ENCODE measurements around the gene SEMA4B.
"Not testable (repeated sequence)": the region's sequence is repeated elsewhere in the genome, so short reads cannot be mapped to it uniquely, and the experiment has no call there.

SEMA4B gene

GRCh38 chr15:90184119-90184785 lies 16.9 kb upstream of the SEMA4B start:
- DNase-seq, result no peak

DNA sequence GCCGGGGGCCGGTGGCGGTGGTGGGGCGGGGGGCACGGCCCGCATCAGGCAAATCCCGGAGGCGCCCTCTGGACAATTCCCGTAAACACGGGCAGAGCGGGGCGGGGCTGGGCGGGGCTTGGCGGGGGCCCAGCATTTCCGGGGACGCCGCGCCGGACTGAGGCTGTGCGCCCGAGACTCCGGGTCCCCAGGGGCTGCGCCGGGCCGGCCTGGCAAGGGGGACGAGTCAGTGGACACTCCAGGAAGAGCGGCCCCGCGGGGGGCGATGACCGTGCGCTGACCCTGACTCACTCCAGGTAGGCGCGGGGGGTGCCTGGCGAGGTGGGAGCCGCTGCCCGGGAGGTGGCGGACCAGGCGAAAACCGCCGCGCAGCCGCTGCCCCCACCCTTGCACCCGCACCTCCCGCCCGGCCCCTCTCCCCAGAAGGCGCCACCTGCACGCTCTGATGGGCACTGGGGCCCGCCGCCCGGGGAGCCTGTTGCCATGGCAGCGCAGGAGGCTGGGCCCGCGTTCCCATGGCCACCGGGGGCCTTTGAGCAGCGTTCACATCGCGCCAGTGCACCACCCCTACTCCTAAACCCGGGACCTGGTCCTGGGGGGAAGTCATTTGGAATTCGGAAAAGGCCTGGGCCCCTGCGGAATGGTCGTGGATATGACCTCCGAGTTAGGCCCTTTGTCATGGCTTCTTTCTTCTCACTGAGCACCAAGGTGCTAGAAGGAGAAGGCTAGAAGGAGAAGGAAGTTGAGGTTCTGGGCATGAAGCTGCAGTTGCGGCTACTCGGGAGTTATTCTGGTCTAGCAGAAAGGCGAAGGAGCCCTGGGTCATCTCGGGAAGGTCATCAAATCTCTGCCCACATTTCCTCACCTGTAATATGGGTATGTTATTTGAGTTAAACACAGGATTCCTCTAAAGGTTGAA lies 16.1 kb upstream of the SEMA4B start:
- no peak for DNase-seq

GRCh38 chr15:90187257-90187868 lies 13.8 kb upstream of the SEMA4B start:
- no peak for DNase-seq

DNA sequence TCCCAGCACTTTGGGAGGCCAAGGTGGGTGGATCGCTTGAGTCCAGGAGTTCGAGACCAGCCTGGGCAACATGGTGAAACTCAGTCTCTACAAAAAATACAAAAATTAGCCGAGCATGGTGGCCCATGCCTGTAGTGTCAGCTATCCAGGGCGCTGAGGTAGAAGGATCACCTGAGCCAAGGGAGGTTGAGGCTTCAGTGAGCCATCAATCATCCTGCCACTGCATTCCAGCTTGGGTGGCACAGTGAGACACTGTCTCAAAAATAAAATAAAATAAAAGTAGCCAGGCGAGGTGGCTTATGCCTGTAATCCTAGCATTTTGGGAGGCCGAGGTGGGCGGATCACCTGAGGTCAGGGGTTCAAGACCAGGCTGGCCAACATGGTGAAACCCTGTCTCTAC lies 13.1 kb upstream of the SEMA4B start:
- not testable (repeated sequence) for DNase-seq

DNA sequence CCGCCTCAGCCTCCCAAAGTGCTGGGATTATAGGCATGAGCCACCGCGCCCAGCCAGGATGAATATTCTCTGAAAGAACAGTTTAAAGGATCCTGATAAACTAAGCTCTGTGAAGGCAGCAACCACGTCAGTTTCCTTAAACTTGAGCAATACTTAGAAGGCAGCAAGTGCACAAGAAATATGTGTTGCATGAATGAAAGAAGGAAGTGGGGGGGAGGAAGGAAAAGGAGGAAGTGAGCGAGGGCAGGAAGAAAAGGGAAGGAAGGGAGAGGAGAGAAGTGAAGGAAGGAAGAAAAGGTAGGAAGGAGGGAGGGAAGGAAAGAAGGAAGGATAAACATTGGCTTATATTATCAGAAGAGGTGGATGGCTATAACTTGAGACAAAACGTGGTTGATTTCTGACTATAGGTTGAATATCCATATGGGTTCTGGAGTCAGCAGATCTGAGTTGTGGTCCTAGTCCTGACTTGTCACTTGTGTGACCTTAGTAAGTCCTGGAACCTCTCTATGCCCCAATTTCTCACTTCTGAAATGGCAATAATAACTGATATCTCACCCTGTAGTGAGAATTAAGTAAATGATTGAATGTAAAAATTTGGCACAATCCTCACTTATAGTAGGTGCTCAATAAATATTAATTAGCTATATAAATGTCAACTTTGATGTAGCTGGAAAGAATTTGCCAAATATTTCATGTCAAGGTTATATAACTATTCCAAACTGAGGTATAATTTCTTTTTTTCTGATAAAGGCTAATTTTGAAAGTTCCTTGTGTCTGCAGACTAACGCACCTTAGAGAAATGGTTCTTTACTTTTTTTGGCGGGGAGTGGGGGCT lies 12.0 kb upstream of the SEMA4B start:
- DNase-seq, result no peak

DNA sequence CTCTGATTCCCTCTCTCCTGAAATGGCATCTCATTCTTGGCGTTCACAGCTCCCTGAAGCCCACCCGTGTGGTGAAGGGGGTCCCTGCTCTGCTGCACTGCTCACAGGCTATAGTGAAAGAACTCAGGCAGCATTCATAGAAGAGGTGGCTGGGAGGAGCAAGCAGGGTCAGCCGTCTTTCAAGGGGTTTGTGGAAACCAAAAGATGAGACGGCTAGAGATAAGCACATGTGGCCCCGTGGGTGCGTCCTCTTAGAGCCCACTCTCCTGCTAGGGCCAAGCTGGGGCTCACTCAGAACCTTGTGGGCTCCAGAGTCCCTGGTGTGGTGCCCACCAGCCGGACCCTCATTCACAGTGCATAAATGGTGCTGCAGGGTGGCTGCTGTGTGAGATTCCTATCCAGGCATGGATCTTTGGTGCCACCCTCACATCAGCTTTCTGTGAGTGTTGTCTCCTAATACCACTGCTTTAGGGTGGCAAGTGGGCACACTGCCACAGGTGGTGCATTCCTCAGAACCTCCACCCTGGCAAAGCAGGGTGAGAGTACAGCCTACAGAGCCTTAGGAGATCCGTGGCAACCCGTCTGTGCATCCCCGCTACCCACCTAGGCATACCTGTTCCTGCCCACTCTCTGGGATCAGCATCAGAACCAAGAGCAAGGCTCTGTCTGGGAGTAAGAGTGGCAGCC lies 11.2 kb upstream of the SEMA4B start:
- no peak for DNase-seq

GRCh38 chr15:90190606-90191343 lies 10.4 kb upstream of the SEMA4B start:
- DNase-seq, result no peak

DNA sequence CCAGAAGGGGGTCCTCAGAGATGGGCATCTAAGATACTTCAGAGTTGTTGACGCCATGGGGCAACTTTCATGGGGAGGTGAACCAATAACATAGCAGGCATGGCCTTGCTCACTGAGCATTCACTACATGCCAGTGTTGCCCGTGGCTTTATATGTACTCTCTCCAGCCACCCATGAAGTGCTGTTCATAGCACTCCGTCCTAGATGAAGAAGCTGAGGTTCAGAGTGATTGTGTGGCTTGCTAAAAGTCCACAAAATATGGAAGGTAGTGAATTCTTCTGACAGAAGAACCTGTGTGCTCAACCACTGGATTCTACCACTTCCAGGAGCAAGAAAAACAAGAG lies 9.8 kb upstream of the SEMA4B start:
- no peak for DNase-seq

DNA sequence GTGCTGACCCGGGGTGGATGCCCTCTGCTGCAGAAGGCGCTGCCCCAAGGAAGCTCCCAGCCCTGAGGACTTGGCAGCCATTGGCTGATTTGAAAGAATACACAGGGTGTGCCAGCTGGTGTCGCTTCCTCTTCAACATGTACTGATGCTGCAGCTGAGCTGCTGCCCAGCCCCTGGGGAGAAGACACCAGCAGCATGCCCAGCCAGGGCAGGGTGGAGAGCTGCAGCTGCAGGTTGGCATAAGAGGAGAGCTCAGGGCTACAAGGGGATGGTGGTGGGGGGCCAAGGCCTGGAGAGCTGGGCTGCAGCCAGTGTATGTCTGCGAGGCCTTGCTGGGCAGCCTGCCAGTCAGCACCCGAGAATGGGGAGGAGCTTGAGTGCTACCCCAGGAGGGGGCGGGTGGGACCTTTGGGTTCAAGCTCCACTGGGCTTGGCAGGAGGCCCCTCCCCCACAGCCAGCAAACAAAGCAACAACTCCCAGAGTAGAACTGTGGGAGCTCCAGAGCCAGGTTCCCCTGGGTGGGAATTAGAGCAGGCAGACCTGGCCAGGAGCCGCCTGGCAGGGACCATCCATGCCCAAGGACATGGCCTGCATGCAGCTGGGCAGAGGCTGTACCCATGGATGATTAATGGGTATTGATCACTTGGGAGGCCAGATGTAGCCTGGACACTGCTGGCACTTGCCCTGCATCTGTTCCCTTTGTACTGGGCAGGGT lies 9.2 kb upstream of the SEMA4B start:
- DNase-seq, result no peak

DNA sequence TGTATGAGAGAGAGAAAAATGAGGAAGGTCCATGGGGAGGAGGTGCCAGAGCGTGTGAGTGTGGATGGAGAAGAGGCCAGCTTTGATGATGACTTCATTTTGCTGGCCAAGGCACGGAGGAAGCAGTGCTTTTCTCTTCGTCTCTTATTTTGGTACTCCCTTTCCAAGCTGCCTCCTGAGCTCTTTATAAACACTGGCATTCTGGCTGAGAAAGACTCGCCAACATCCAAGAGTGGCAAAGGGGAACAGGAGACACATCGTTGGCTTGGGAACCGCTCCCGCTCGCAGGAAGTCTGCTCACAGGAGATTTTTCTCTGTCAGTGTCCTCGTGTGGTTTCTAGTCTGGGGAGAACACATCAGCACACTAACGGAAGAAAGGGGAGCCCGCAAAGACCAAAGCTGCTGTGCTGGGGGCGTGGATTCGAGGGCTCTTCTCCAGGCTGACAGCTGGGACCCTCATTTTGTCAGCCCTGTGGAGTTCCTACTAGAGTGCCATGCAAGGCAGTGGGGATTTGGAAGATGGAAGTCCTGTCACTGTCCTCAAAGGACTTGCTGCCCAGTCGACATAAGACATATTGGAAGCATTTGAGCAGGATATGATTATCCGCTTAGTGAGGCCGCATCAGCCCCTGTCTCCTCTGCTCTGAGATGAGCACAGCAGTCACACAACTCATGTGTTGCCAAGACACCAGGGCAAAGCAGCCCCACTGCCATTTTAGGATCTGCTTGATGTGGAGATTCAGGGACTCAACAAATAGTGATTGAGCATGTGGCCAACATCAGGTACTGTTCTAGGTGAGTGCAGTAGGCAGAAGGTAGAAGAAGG lies 8.0 kb upstream of the SEMA4B start:
- DNase-seq, result no peak

- no peak for DNase-seq
Observed at GRCh38 chr15:90194655-90195054, 6.5 kb upstream of the SEMA4B start.

GRCh38 chr15:90200534-90201129 lies 498 bp upstream of the SEMA4B start:
- no peak for DNase-seq

GRCh38 chr15:90201944-90202375 lies 830 bp downstream of the SEMA4B start:
- DNase-seq, result no peak

GRCh38 chr15:90202929-90203328 lies 1.8 kb downstream of the SEMA4B start:
- no peak for DNase-seq

DNA sequence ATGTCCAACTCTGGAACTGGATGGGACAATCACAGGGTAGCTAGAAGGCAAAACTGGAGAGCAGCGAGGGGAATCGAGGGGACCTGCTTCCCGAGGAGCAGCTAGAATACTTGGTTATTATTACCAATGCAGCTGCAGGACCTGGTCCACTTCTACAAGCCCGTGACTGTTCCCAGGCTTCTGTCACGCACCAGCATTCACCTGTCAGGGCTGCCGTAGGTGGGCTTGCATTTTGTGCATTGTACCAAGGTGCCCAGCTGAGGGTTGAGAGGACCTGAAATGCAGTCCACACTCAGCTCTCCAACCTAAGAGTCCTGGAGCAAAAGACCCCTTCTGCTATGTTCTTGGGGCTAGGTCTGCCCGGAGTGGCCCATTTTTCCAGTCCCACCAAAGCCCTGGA lies 2.3 kb downstream of the SEMA4B start:
- DNase-seq, result no peak

DNA sequence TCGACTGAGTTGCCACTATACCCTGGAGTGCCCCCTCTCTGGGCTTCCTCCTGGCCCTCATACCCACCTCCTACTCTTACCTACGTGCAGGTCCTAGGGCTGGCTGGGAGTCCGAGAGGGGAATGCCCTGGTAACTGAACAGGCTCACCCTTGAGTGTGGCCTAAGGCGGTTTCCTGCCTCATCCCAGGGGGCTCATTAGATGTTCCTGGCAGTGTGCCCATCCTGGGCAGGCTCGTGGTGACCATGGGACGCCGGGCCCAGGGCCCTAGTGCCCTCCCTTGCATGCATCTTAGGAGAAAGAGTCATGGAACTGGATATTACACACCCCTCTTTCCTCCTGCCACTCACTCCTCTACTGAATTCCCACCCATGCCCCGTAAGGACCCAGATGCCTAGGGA lies 2.8 kb downstream of the SEMA4B start:
- no peak for DNase-seq

DNA sequence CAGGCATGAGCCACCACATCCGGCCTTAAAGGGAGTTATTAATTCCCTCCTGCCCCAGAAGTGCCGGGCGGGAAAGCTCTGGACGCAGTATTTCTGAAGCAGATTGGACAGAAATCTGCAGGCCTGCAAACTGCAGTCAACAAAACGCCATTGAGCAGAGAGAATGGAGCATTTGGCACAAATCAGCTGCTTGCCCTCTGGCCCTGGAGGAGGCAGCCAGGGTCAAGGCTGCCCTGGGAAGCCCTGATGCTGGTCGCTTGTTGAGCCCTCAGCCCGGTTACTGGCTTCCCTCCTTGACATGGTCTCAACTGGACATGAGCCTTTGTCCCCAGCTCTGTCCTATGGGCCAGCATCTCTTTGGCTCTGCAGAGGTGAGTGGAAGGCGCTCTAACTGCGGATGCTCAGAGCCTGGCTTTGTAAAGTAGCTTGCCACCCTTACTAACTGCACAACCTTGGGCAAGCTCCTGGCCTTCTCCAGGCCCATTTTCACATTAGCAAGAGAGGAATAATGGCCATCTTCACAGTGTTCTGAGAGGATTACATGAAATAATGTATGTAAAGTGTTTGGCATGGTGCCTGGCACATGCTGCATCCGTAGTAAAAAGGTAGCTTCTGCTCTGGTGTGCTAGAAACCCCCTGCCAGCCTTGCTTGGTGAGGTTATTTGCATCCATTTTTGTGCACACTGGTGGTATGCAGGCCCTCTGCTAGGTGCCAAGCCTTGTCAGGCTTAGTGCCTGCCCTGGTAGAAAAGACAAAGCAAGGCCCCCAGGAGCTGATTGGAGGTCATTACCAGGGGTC lies 4.1 kb downstream of the SEMA4B start:
- no peak for DNase-seq

DNA sequence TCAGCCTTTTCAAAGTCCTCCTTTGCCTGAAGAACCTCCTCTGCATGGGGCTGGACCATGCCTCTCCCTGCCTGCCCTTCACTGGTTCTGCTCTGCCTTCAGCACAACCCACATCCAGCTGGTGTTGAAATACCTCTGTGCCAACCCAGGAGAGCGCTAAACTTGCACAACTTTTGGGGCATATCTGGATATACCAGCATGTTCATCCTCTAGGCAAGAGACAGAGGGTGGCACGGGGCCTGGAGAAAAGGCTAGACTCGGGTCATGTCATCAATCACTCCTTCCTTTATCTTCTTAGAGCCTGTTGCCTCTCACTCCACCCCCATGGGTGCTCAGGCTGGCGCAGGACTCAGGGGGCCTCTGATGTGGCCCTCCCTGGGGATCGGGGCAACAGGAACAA lies 4.8 kb downstream of the SEMA4B start:
- DNase-seq, result no peak

DNA sequence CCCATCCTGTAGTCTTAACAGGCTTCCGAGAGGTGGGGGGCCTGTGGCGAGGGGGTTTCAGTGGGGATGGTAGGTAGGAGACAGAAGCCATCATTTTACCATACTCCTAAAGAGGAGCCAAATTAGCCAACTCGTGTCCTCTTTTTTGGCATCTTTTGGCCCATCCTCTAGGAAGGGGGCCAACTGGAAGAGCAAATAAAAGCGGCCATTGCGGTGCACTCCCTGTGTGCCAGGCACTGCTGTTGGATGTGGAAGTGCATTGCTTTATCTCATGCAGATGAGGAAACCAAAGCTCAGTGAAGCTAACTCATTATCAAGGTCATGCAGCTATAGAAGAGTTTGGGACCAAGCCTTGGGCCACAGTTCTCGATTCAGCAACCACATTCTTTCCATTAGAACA lies 6.1 kb downstream of the SEMA4B start:
- no peak for DNase-seq
